Lower leg skin (tissue), 4 donors: Measurements from ENCODE around the gene MAST4. TPM values are rescaled to one million over a fixed set of nuclear protein-coding genes. Genes with fewer than 3 reads are reported as not detected.

Experiments used
- DNase-seq, 2 donors: peaks; one replicate each; pipeline ENCODE4 v3.0.0-alpha.2; 2019; ENCODE audit warnings: low spot score in 2 of 2
- H3K4me3 ChIP-seq: fragments of 200-600 bp; sonication (generic); 2 replicates; pipeline ENCODE4 v1.5.1; 2017; ENCODE audit warnings: mild to moderate bottlenecking, low read depth; ENCODE audit not compliant: poor library complexity, severe bottlenecking
- POLR2A ChIP-seq, 2 donors: fragments of 450-650 bp; IDR thresholded peaks; one replicate each; pipeline ENCODE4 v1.6.1; 2016 to 2017; ENCODE audit warnings: antibody characterized with exemption in 2 of 2, mild to moderate bottlenecking in 1 of 2, moderate library complexity in 1 of 2
- WGBS, 2 donors: methylation state at CpG; one replicate each; pipeline ENCODE4 v1.1.5; 2018; 5-methylcytosine and 5-hydroxymethylcytosine counted together
- intact Hi-C: fragments of 100-400 bp; cut with DNase I; formaldehyde crosslinking; loops from one replicate; pipeline ENCODE4 v1.15.0; 2023; ENCODE audit warnings: low total_unique reads
- total RNA-seq, 4 donors: library from RNA; depleted of rRNA; stranded (reverse); fragments of >200 nt; gene quantifications; one replicate each; pipeline ENCODE4 v1.1.0, GENCODE V29; 2016
- TF ChIP-seq, protein P1 (sequence below), 3 donors: fragments of 450-650 bp; IDR thresholded peaks; one replicate each; pipeline ENCODE4 v1.5.1; 2016; ENCODE audit warnings: antibody characterized with exemption in 3 of 3, mild to moderate bottlenecking in 3 of 3, moderate library complexity in 2 of 3

MAST4 gene
- total RNA-seq, 4 donors from 2014 or later = 49.0 to 109 (median 55.5) TPM

DNA sequence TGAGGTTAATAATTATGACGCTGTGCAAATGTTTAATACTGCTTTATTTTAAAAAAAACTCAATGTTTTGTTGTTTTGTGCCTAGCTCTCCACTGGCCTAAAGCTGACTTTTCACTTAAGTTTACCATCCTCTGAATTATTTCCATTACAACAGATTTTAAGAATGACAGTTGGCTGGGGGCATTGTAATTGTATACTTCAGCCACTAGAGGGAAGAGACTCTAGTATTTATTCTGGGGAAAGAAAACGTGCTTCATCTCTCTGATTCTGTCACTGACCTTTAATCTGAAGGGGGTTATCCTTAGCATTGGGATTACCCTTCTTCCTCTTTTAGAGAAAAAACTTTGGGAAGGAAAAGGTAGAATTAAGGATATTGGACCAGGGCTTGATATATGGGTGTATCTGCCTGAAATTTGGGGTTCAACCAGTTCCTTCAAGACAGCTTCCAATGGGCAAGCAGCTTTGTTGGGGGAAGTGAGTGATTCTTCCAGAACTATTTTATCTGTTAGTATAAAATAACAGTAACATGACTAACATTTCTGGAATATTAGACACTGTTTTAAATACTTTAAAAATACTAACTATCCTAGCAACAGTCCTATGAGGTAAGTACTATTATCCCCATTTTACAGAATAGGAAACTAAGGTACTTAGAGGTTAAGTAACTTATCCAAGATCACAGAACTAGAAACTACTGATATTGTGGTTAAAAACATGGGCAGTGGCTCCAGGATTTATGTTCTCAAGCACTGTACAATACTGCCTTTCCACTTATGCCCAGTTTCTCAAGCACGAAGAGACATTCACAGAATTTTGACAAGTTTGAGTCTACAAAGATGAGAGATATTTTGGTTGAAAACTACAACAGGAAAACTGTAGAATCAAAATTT lies 392.0 kb downstream of the MAST4 start:
- TF ChIP-seq, protein P1, sequence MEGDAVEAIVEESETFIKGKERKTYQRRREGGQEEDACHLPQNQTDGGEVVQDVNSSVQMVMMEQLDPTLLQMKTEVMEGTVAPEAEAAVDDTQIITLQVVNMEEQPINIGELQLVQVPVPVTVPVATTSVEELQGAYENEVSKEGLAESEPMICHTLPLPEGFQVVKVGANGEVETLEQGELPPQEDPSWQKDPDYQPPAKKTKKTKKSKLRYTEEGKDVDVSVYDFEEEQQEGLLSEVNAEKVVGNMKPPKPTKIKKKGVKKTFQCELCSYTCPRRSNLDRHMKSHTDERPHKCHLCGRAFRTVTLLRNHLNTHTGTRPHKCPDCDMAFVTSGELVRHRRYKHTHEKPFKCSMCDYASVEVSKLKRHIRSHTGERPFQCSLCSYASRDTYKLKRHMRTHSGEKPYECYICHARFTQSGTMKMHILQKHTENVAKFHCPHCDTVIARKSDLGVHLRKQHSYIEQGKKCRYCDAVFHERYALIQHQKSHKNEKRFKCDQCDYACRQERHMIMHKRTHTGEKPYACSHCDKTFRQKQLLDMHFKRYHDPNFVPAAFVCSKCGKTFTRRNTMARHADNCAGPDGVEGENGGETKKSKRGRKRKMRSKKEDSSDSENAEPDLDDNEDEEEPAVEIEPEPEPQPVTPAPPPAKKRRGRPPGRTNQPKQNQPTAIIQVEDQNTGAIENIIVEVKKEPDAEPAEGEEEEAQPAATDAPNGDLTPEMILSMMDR (IDR thresholded peaks at IDR 0.05) = peak in 1 of 3 donors; percentile 64
- TF ChIP-seq POLR2A (IDR thresholded peaks at IDR 0.05) = no peak
- H3K4me3 ChIP-seq = no peak overlapping the region
- 43 to 56% methylated on average over 3 of the region's 3 CpGs for WGBS, 2 donors
- intact Hi-C loops = loop anchor here (10.0 kb wide), 1 partner anchor 217 kb away; no protein-coding TSS in a partner anchor
- no peak for DNase-seq

DNA sequence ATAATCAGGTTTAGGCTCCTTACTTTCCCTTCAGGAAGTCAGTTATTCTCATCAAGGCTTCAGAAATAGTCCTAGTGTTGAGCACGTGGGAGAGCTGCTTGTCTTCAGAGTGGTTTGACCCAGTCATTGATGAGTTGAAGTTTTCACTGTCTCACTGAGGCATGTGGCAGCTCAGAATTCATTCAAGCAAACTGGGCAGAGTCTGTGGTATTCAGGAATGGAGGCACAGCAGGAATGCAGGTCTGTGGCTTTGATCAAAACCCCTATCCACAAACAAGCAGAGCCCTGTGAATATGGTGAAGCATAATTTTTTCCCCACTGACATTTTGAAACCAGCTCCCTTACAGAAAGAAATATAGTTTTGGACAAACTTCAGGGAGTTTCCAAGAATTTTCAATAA lies 393.1 kb downstream of the MAST4 start:
- 0 to 20% methylated on average over 1 of the region's 1 CpG for WGBS, 2 donors
- no peak overlapping the region for H3K4me3 ChIP-seq
- DNase-seq = no peak
- TF ChIP-seq, protein P1 (IDR thresholded peaks at IDR 0.05) = no peak
- no peak for TF ChIP-seq POLR2A (IDR thresholded peaks at IDR 0.05)
- intact Hi-C loops = loop anchor here (10.0 kb wide), 1 partner anchor 216 kb away; no protein-coding TSS in a partner anchor

DNA sequence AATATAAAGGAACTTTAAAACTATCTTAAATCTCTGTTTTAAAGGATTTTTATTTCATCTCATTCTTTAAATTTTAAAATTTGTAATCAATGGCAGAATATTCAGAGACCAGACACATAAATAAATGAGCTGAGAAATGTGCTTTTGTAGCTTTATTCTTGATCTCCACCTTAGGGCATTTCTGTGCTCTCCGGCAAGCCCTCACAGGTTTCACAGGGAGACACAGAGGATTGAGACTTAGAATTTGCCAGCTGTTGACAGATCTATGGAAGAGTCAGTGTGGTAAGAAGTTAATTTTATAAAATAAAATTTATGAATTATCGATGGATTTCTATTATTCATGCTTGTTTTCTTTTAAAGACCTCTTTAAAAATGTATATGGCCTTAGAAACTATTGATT lies 393.6 kb downstream of the MAST4 start:
- 48 to 74% methylated on average over 2 of the region's 2 CpGs for WGBS, 2 donors
- intact Hi-C loops = loop anchor here (10.0 kb wide), 1 partner anchor 215 kb away; no protein-coding TSS in a partner anchor
- TF ChIP-seq POLR2A (IDR thresholded peaks at IDR 0.05) = no peak
- TF ChIP-seq, protein P1 (IDR thresholded peaks at IDR 0.05) = no peak
- no peak for DNase-seq
- no peak overlapping the region for H3K4me3 ChIP-seq

DNA sequence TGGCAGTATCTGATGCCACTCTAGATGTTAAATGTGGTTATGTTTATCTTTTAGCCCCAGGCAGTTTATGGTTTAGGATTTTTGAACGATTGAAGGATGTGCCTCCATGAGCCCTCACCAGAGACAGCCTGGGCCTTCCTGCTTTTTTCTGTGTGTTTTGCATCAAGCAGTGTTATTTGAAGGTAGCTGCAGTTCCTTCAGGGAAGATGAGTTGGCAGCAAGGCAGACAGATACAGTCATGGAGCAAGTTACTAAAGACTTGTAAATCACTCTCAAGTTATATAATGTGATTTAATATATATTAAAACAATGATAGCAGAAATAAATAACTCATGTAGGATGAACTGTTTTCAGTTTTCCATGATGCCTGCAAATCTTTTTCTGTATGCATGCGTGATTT lies 395.6 kb downstream of the MAST4 start:
- DNase-seq = no peak
- TF ChIP-seq POLR2A (IDR thresholded peaks at IDR 0.05) = no peak
- TF ChIP-seq, protein P1 (IDR thresholded peaks at IDR 0.05) = no peak
- no peak overlapping the region for H3K4me3 ChIP-seq
- intact Hi-C loops = no loop called here
- 11 to 19% methylated on average over 2 of the region's 2 CpGs for WGBS, 2 donors

DNA sequence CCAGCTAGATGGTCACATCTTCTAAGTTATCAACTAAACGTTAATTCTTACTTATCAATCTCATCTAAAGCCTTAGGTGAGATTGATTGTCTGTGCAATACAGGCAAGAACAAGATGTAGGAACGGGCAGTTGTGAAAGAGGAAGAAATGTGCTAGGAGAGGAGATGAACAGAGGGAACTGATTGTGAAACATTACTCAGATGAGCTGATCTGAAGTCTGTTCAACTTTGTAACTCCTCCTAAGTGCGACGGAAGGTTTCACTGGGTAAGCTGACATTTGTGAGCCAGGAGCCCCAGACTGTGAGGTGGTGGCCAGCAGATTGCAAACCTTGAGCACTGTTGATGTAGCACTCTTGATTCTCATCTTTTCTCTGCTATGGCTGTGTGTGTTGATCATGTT lies 396.4 kb downstream of the MAST4 start:
- H3K4me3 ChIP-seq = no peak overlapping the region
- 51 to 55% methylated on average over 4 of the region's 4 CpGs for WGBS, 2 donors
- DNase-seq = no peak
- intact Hi-C loops = no loop called here
- TF ChIP-seq POLR2A (IDR thresholded peaks at IDR 0.05) = no peak
- TF ChIP-seq, protein P1 (IDR thresholded peaks at IDR 0.05) = no peak
